Measurements from ENCODE around the gene TTC29. TPM values are rescaled to one million over a fixed set of nuclear protein-coding genes. Genes with fewer than 3 reads are reported as not detected.

TTC29 gene
- total RNA-seq, 1 donor from 2014 or later: not detected

- TF ChIP-seq, protein P1, sequence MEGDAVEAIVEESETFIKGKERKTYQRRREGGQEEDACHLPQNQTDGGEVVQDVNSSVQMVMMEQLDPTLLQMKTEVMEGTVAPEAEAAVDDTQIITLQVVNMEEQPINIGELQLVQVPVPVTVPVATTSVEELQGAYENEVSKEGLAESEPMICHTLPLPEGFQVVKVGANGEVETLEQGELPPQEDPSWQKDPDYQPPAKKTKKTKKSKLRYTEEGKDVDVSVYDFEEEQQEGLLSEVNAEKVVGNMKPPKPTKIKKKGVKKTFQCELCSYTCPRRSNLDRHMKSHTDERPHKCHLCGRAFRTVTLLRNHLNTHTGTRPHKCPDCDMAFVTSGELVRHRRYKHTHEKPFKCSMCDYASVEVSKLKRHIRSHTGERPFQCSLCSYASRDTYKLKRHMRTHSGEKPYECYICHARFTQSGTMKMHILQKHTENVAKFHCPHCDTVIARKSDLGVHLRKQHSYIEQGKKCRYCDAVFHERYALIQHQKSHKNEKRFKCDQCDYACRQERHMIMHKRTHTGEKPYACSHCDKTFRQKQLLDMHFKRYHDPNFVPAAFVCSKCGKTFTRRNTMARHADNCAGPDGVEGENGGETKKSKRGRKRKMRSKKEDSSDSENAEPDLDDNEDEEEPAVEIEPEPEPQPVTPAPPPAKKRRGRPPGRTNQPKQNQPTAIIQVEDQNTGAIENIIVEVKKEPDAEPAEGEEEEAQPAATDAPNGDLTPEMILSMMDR (IDR thresholded peaks at IDR 0.05; ENCODE audit: insufficient read depth, low read depth, low read length): no peak
- TF ChIP-seq EZH2 (IDR thresholded peaks at IDR 0.05; ENCODE audit: insufficient read depth, low read length): no peak
- H3K36me3 ChIP-seq (ENCODE audit: insufficient read depth, low read length): no peaks in the 10 kb centered on the region
- no peaks in the 10 kb centered on the region for H3K79me2 ChIP-seq (ENCODE audit: insufficient read depth, low read length)
- H3K4me3 ChIP-seq (ENCODE audit: insufficient read depth, low read depth, low read length): no peak overlapping the region
- H3K9me3 ChIP-seq (ENCODE audit: insufficient read depth, low read depth, low read length): no peaks in the 10 kb centered on the region
- Mint-ChIP-seq H3K4me3 (ENCODE audit: unreplicated experiment) (no peak overlapping the region), H3K4me1 (ENCODE audit: low read depth, unreplicated experiment) (no peaks in the 10 kb centered on the region), H3K27me3 (ENCODE audit: low read depth, unreplicated experiment) (no peaks in the 10 kb centered on the region), H3K27ac (ENCODE audit: unreplicated experiment) (no peak overlapping the region), H3K36me3 (ENCODE audit: low read depth, unreplicated experiment) (no peaks in the 10 kb centered on the region), H3K9me3 (ENCODE audit: unreplicated experiment) (no peaks in the 10 kb centered on the region)
- FAIRE-seq: no peak
- H3K4me1 ChIP-seq (ENCODE audit: insufficient read depth, low read length): no peaks in the 10 kb centered on the region
- H4K20me1 ChIP-seq (ENCODE audit: insufficient read depth, low read length): no peaks in the 10 kb centered on the region
- DNase-seq (ENCODE audit: low read depth): no peak
- H3K27me3 ChIP-seq (ENCODE audit: insufficient read depth, low read length): no peaks in the 10 kb centered on the region
- H3K27ac ChIP-seq (ENCODE audit: low read depth, low read length): no peak overlapping the region
- no peak overlapping the region for H3K4me2 ChIP-seq (ENCODE audit: low read length)
- H3K9ac ChIP-seq (ENCODE audit: low read length): no peak overlapping the region
- H2AFZ ChIP-seq (ENCODE audit: low read depth, low read length): no peak overlapping the region
Measured at GRCh38 chr4:146763560-146763959, 182.1 kb downstream of the TTC29 start.

DNA sequence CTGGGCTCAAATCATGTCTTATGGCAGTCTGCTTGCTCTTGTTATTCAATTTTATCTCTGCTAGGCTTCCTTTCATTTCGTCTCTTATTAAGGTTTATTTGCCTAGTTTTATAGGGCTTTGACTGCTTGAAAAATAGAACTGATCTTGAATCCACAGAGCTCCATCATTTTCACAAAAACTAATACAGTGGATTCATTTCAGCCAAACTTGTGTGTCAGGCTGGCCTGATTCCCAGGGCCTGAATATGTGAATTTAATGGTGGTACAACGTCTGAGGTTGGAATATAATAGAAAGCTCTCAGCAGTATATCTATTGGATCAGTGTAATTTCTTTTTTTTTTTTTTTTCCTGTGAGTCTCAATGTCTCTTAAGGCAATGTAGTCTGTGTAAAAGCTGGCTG lies 183.6 kb downstream of the TTC29 start:
- no peaks in the 10 kb centered on the region for H3K27me3 ChIP-seq (ENCODE audit: insufficient read depth, low read length)
- no peaks in the 10 kb centered on the region for H3K27me3 Mint-ChIP-seq (ENCODE audit: low read depth, unreplicated experiment)
- H3K4me1 Mint-ChIP-seq (ENCODE audit: low read depth, unreplicated experiment): no peaks in the 10 kb centered on the region
- TF ChIP-seq, protein P1 (IDR thresholded peaks at IDR 0.05; ENCODE audit: insufficient read depth, low read depth, low read length): no peak
- no peak for TF ChIP-seq EZH2 (IDR thresholded peaks at IDR 0.05; ENCODE audit: insufficient read depth, low read length)
- H3K9me3 Mint-ChIP-seq (ENCODE audit: unreplicated experiment): peaks cover 4% of the 10 kb centered on the region
- no peaks in the 10 kb centered on the region for H3K4me1 ChIP-seq (ENCODE audit: insufficient read depth, low read length)
- H4K20me1 ChIP-seq (ENCODE audit: insufficient read depth, low read length): no peaks in the 10 kb centered on the region
- no peak overlapping the region for H3K27ac Mint-ChIP-seq (ENCODE audit: unreplicated experiment)
- H3K36me3 ChIP-seq (ENCODE audit: insufficient read depth, low read length): no peaks in the 10 kb centered on the region
- H3K4me2 ChIP-seq (ENCODE audit: low read length): no peak overlapping the region
- H3K9ac ChIP-seq (ENCODE audit: low read length): no peak overlapping the region
- H3K9me3 ChIP-seq (ENCODE audit: insufficient read depth, low read depth, low read length): no peaks in the 10 kb centered on the region
- DNase-seq (ENCODE audit: low read depth): no peak
- H3K79me2 ChIP-seq (ENCODE audit: insufficient read depth, low read length): no peaks in the 10 kb centered on the region
- H2AFZ ChIP-seq (ENCODE audit: low read depth, low read length): no peak overlapping the region
- H3K36me3 Mint-ChIP-seq (ENCODE audit: low read depth, unreplicated experiment): no peaks in the 10 kb centered on the region
- no peak overlapping the region for H3K4me3 ChIP-seq (ENCODE audit: insufficient read depth, low read depth, low read length)
- no peak for FAIRE-seq
- no peak overlapping the region for H3K27ac ChIP-seq (ENCODE audit: low read depth, low read length)
- no peak overlapping the region for H3K4me3 Mint-ChIP-seq (ENCODE audit: unreplicated experiment)

DNA sequence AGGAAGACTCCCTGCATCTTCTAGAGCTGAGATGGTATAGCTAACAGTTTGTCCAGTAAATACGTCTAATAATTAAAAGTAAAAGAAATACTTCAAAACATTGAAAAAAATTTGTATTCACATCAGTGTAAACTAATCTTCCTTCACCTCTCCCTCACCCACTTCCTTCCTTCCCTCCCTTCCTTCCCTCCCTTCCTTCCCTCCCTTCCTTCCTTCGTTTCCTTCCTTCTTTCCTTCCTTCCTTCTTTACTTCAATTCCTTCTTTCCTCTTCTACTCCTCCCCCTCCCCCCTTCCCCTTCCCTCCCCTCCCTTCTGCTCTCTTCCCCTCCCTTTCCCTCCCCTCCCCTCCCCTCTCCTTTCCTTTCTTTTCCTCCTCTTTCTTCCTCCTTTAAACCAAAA lies 203.2 kb downstream of the TTC29 start:
- no peaks in the 10 kb centered on the region for H3K36me3 ChIP-seq (ENCODE audit: insufficient read depth, low read length)
- no peaks in the 10 kb centered on the region for H3K9me3 Mint-ChIP-seq (ENCODE audit: unreplicated experiment)
- H3K27me3 Mint-ChIP-seq (ENCODE audit: low read depth, unreplicated experiment): peaks cover 2% of the 10 kb centered on the region
- no peak overlapping the region for H3K27ac Mint-ChIP-seq (ENCODE audit: unreplicated experiment)
- H2AFZ ChIP-seq (ENCODE audit: low read depth, low read length): no peak overlapping the region
- H3K27me3 ChIP-seq (ENCODE audit: insufficient read depth, low read length): no peaks in the 10 kb centered on the region
- H3K4me3 ChIP-seq (ENCODE audit: insufficient read depth, low read depth, low read length): no peak overlapping the region
- FAIRE-seq: no peak
- no peak overlapping the region for H3K27ac ChIP-seq (ENCODE audit: low read depth, low read length)
- peak; percentile 39 for DNase-seq (ENCODE audit: low read depth)
- no peaks in the 10 kb centered on the region for H4K20me1 ChIP-seq (ENCODE audit: insufficient read depth, low read length)
- H3K4me1 Mint-ChIP-seq (ENCODE audit: low read depth, unreplicated experiment): no peaks in the 10 kb centered on the region
- no peaks in the 10 kb centered on the region for H3K9me3 ChIP-seq (ENCODE audit: insufficient read depth, low read depth, low read length)
- no peaks in the 10 kb centered on the region for H3K79me2 ChIP-seq (ENCODE audit: insufficient read depth, low read length)
- H3K4me1 ChIP-seq (ENCODE audit: insufficient read depth, low read length): no peaks in the 10 kb centered on the region
- H3K4me3 Mint-ChIP-seq (ENCODE audit: unreplicated experiment): no peak overlapping the region
- H3K9ac ChIP-seq (ENCODE audit: low read length): no peak overlapping the region
- no peaks in the 10 kb centered on the region for H3K36me3 Mint-ChIP-seq (ENCODE audit: low read depth, unreplicated experiment)
- TF ChIP-seq EZH2 (IDR thresholded peaks at IDR 0.05; ENCODE audit: insufficient read depth, low read length): no peak
- TF ChIP-seq, protein P1 (IDR thresholded peaks at IDR 0.05; ENCODE audit: insufficient read depth, low read depth, low read length): no peak
- H3K4me2 ChIP-seq (ENCODE audit: low read length): no peak overlapping the region
